GM12878 (cell line): Measurements from ENCODE around the gene LMCD1. TPM values are rescaled to one million over a fixed set of nuclear protein-coding genes. Genes with fewer than 3 reads are reported as not detected.

Experiments
- ASH2L ChIP-seq: fragments of 300-600, 200-600 bp; sonication (generic); IDR thresholded peaks from 2 replicates; pipeline ENCODE4 v1.6.1; 2017; ENCODE audit warnings: low read depth, mild to moderate bottlenecking, borderline replicate concordance
- EED ChIP-seq: sonication (generic); IDR thresholded peaks from 2 replicates; pipeline ENCODE4 v1.6.1; 2016; ENCODE audit warnings: antibody characterized with exemption, low read depth
- ESRRA ChIP-seq: IDR thresholded peaks from 2 replicates; pipeline ENCODE4 v1.6.1; 2012; ENCODE audit warnings: mild to moderate bottlenecking, low read length, improper control_type of control experiment
- EZH2 ChIP-seq: IDR thresholded peaks from 2 replicates; pipeline ENCODE4 v1.6.1; 2012; ENCODE audit warnings: low read depth, mild to moderate bottlenecking, control low read depth, inconsistent platforms, low read length, borderline replicate concordance; ENCODE audit not compliant: control insufficient read depth
- KDM1A ChIP-seq: fragments of 200-600 bp; sonication (generic); IDR thresholded peaks from 2 replicates; pipeline ENCODE4 v1.6.1; 2016; ENCODE audit warnings: borderline replicate concordance
- NFXL1 ChIP-seq: fragments of 450-650 bp; IDR thresholded peaks from 2 replicates; pipeline ENCODE4 v1.6.1; 2017; ENCODE audit warnings: antibody characterized with exemption, mild to moderate bottlenecking, borderline replicate concordance
- POLR2A ChIP-seq: IDR thresholded peaks from 2 replicates; pipeline ENCODE4 v1.6.1; 2011; ENCODE audit warnings: low read depth, mild to moderate bottlenecking, low read length
- RB1 ChIP-seq: fragments of 450-650 bp; formaldehyde crosslinking; IDR thresholded peaks from 2 replicates; pipeline ENCODE4 v1.6.1; 2017; ENCODE audit warnings: mild to moderate bottlenecking, borderline replicate concordance
- polyA plus RNA-seq, 11 experiments: library from polyadenylated mRNA; depleted of rRNA in 4 of 11; unstranded in 6 of 11; stranded (reverse) in 5 of 11; fragments of >200 nt; fragmentation: Nextera tagmentation in 4 of 11; fragmentation: Illumina TruSeq in 1 of 11; extraction: Ambion mirVana in 4 of 11; extraction: Trizol in 1 of 11; gene quantifications; 1 replicate in 1 of 11; 2 replicates in 10 of 11; pipeline versions ENCODE4 v1.2.1 to v1.2.3, GENCODE V29; 2011 to 2016; ENCODE audit warnings: inconsistent platforms in 2 of 11, missing spikeins in 2 of 11, low read depth in 1 of 11
- total RNA-seq, 4 experiments: library from RNA; depleted of rRNA in 3 of 4; stranded (reverse); fragments of >200 nt in 3 of 4; fragmentation: Illumina TruSeq in 1 of 4; extraction: Trizol in 1 of 4; gene quantifications; 2 replicates each; pipeline versions ENCODE4 v1.2.1 to v1.2.3, GENCODE V29; 2013 to 2021
- TF ChIP-seq, protein P1 (sequence below): IDR thresholded peaks from 2 replicates; pipeline ENCODE4 v1.6.1; 2011; ENCODE audit warnings: borderline replicate concordance, low read depth, mild to moderate bottlenecking, moderate library complexity, mixed read lengths, low read length; ENCODE audit not compliant: insufficient read depth; ENCODE audit errors: extremely low read length
- TF ChIP-seq, protein P2 (sequence below): fragments of 450-650 bp; IDR thresholded peaks from 2 replicates; pipeline ENCODE4 v1.6.1; 2018; ENCODE audit warnings: mild to moderate bottlenecking, low read depth, moderate library complexity; ENCODE audit not compliant: partially characterized antibody

LMCD1 gene
- total and polyA plus RNA-seq, 10 of the 15 experiments (the other 5 are each of a cell fraction or from before 2014, with no cell fraction given) = 0.27 to 6.4 (median 1.7) TPM

DNA sequence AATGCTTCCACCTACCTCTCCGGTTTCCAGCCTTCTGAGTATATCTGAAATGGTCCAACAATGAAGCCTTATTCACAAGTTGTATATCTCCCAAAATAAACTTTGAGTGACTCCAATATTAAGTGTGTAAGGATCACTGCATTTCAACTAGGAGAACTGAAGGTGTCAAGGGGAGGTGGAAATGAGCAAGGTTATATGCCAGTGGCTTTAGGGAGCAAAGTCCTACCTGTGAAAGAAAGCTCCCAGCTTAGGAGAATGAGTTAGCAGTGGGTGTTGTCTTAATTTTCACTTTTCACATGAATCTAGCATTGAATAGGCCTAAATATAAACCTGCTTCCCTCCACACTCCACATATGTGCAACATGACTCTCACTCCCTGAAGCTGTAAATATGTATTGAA is 29.0 kb downstream of the LMCD1 start (continued):
- TF ChIP-seq, protein P1, sequence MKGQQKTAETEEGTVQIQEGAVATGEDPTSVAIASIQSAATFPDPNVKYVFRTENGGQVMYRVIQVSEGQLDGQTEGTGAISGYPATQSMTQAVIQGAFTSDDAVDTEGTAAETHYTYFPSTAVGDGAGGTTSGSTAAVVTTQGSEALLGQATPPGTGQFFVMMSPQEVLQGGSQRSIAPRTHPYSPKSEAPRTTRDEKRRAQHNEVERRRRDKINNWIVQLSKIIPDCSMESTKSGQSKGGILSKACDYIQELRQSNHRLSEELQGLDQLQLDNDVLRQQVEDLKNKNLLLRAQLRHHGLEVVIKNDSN = no peak
- TF ChIP-seq NFXL1 (no peak), ESRRA (no peak), ASH2L (no peak), POLR2A (no peak), RB1 (no peak), EZH2 (no peak), KDM1A (no peak), EED (no peak)
- TF ChIP-seq, protein P2, sequence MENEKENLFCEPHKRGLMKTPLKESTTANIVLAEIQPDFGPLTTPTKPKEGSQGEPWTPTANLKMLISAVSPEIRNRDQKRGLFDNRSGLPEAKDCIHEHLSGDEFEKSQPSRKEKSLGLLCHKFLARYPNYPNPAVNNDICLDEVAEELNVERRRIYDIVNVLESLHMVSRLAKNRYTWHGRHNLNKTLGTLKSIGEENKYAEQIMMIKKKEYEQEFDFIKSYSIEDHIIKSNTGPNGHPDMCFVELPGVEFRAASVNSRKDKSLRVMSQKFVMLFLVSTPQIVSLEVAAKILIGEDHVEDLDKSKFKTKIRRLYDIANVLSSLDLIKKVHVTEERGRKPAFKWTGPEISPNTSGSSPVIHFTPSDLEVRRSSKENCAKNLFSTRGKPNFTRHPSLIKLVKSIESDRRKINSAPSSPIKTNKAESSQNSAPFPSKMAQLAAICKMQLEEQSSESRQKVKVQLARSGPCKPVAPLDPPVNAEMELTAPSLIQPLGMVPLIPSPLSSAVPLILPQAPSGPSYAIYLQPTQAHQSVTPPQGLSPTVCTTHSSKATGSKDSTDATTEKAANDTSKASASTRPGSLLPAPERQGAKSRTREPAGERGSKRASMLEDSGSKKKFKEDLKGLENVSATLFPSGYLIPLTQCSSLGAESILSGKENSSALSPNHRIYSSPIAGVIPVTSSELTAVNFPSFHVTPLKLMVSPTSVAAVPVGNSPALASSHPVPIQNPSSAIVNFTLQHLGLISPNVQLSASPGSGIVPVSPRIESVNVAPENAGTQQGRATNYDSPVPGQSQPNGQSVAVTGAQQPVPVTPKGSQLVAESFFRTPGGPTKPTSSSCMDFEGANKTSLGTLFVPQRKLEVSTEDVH = no peak
